Epidermal melanocyte (primary cell): ENCODE data around the gene GFOD1.

ENCODE experiments used
- DNase-seq: peaks from one replicate; pipeline ENCODE4 v3.0.0; 2011; ENCODE audit warnings: low spot score; ENCODE audit not compliant: insufficient read length

GFOD1 gene

DNA sequence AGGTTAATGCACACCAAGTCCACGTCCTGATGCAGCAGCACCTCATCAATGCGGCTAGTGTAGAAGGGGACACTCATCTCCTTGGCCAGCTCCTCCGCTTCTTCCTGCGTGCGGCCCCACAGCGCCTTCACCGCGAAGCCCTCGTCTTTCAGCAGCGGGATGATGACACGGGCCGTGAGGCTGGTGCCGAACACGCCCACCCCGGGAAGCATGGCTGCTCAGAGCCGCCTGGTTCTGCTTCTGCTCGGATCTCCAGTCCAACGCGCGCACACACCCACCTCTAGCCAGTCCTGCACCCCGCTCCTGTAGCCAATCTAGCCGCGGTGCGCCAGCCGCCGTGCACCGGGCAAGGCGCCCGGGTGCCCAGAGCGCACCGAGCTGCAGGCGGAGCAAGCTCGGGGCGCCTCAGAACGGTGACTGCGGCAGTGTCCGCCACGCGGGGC lies 700 bp downstream of the GFOD1 start:
- no peak for DNase-seq

DNA sequence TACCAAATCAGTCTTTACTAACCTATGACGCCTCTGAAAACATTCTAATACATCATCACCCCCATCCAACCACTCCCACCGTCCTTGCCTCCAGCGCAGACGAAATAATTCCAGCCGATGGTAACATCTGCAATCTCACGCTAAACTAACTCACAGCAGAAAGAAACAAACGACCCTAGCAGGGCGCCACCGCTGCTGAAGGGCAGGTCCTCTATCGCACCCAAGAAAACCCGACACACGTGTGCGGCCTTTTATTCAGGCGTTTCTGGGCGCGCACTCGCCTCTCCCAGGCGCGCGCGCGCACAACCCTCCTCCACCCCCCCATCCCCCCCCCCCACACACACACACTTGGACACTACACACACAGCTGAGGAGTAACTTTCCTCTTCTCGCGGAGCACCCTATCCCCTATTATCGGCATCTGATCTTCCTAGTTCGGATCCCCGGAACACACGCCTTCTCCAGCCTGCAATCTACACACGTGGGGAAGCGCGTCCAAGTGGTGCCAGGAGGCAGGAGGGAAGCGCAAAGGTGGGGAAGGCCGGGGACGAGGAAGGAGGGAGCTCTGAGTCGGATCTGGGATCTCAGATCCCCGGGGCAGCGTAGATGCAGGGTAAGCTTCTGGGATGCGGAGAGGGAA lies 1.4 kb downstream of the GFOD1 start:
- no peak for DNase-seq

DNA sequence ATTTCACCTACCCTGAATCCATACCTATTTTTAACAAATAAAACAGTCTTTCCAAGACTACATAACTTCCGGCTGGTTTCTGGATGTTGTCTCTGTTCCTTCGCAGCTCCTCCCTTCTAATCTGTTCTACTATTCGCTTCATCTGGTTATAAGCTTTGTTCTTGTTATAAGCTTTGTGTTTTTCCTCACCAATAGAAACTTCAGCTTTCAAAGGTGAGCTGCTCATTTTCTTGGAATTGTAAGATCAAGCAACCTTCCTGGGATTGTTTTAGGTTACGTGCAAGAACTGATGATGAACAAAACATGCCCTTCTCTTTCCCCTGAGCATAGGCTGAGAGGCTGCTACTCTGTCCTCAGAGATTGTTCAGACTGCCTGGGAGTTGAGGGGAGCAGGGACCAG lies 2.1 kb downstream of the GFOD1 start:
- no peak for DNase-seq

DNA sequence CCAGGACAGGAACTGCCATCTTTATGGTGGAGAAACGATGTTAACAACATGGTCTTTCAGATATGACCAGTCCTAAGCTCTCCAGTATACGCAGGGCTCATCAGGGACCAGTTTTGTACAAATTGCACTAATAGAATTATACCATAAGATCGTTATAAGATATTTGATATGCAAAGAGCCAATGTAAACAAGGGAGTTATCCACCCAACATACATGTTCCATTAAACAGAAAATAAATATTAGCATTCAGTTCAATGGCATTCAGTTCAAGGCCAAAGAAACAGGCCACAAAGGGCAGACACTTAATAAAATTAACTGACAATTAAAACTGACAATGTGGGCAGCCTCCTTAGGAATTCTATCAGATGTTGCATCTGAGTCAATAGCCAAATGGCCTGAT lies 2.6 kb downstream of the GFOD1 start:
- DNase-seq, result no peak

DNA sequence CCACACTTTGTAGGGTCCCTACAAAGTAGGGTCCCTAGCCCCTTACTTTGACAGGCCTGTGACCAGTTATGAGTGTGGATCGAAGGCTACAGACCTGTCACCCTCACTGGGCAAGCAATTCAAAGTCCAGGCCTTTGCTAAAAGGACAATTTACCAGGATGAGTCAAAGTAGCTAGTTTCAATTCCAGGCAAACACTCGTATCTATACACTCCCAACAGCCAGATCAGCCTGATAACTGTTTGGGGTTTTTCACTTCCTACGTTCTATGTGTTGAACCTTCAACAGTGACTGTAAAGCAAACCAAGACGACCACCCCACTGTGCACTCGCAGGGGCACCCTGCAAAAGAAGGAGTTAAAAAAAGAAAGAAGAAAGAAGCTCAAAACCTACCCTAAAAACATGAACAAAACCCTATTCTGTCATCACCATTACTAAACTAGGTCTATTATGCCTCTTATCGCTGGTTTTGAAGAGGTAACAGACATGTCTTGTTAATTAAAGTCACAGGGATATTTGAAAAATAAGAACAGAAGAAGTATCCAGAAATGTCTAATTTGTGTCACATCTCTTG lies 3.2 kb downstream of the GFOD1 start:
- no peak for DNase-seq

DNA sequence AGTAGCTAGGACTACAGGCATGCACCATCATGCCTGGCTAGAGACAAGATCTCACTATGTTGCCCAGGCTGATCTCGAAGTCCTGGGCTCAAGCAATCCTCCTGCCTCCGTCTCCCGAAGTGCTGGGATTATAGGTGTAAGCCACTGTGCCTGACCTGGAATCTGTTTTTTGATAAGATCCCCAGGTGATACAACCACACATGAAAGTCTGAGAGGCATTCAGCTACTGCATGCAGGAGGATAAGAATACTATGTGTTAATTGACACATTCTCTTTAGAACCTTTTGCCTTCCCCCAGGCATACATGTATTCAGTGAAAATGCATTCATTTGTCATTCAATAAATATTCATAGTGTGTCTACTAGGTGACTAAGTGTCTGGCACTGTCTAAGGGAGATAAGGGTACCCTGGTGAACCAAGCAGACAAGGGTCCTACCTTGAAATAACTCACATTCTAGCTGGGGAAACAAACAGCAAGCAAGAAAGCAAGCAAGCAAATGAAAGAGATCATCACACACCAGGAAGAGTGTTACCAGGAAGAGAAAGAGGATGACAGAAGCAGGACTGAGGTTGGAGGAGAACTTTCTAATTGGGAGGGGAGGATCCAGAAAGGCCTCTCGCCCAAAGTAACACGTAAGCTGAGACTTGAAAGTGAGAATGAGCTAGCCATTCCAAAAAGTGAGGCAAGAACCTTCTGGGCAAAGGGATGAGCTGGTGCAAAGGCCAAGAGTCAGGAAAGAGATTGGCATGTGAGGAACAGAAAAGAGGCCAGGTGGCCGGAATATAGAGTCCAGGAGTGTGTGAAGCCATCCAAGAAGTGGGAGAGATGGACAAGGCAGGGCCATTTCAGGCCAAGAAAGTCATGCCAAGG lies 6.5 kb downstream of the GFOD1 start:
- no peak for DNase-seq

DNA sequence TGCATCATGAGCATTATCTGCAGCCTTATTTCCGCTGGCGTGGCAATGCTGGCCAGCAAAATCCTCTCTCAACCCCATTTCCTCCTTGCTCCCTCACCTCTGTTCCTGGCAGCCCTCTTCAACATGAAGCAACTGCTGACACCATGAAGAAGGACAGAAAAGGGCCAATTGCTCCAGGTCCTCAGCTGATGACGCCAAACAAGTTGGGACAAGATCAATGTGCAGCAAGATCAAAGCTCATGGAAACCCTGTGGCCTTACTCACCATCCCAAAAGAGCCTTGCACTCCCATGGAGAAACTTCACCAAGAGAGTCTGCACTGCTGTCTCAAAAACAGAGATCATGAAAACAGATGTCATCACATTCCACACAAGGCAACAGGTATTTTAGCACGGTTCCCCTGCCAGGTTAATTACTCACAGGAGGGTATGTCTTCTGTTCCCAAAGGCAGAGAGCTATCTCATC lies 7.4 kb downstream of the GFOD1 start:
- no peak for DNase-seq

DNA sequence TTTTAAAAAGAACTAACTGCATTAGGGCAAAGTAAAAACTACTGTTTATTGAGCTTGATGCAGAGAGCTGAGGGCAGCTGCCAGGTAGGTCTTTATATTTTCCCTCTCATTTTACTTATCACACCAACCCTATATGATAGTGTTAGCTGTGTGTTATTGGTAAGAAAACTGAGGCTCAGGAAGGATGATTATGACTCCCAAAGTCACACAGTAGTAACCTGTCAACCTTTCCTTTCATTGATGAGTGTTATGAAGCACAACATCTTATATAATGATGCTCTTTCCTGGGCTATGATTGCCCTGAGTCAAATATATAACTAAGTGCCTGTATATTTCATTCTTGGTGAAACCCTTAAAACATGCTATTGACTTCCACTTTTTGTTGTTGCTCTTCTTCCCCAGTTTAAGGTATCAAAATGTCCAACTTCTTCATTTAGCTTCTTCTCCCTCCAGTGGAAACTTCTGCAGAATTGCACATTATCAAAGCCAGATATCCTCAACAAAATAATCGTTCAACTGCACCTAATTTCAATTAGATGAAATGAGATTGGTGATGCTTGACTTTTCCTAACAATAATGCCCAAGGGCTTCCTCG lies 8.1 kb downstream of the GFOD1 start:
- no peak for DNase-seq

DNA sequence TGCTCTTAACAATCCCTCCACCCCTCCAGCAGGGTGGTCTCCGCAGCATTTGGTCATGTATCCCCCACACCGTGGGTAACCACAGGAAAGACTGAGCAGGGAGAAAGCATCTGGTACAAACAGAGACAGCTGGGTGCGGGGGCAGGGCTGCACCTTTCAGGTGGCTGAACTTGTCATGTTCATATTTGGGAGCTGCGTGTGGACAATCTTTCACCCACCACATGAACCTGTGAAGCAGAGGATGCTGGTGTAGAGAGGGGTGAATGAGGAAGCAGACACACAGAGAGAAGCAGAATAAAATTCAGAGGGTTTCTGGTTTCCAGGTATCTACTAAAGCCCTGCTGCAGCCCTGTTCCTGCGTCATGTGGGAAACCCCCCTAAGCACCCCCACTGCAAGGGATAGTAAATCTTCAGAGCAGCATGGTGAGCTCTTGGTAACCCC lies 8.9 kb downstream of the GFOD1 start:
- no peak for DNase-seq

DNA sequence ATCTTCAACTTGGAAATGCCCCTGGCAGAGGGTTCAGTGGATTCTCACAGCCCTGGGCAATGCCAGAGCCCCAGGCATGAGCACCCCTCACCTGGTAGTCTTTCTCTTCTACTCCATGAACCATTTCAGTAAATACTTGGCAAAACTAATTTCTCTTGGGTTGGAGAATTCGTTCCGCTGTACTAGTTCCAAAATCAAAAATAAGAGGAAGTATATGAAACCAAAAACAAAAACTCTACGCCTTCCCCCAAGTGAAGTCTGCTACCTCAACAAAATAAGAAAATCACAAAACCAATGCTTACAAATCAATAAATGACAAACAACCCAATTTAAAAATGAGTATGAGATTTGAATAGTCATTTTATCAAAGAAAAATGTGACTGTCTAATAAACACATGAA lies 12.6 kb downstream of the GFOD1 start:
- DNase-seq, result no peak

DNA sequence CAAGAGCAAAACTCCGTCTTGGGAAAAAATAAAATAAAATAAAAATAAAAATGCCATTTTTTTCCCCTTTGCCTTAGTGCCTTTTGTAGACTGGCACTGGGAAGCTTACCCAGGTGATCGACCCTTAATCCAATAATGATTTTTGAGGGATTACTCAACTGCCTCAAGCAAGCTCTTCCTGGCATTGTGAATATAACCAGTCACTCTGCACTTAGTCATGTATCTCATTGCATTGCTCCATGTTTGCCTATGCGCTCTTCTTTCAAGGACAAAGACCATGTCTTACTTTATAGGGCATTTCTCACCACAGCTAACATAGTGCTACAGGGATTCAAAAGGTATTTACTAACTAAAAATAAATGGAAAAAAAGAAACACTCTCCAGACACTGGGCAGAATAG lies 13.0 kb downstream of the GFOD1 start:
- no peak for DNase-seq

DNA sequence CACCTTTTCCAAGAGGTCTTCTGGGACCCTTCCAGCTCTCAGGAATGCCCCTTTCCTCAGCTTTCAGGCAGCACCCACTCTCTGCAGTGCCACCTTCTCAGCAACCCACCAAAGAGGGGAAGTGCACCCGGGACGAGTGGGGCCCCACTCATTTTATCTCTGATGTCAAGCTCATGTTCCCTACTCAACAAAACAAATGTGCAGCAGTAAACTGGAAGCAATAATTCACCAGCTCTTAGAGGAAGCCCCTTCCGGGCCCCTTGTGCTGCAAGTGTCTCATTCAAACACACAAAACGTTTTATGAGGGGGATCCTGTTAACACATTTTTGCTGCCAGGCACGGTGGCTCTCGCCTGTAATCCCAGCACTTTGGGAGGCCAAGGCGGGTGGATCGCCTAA lies 13.6 kb downstream of the GFOD1 start:
- no peak for DNase-seq

DNA sequence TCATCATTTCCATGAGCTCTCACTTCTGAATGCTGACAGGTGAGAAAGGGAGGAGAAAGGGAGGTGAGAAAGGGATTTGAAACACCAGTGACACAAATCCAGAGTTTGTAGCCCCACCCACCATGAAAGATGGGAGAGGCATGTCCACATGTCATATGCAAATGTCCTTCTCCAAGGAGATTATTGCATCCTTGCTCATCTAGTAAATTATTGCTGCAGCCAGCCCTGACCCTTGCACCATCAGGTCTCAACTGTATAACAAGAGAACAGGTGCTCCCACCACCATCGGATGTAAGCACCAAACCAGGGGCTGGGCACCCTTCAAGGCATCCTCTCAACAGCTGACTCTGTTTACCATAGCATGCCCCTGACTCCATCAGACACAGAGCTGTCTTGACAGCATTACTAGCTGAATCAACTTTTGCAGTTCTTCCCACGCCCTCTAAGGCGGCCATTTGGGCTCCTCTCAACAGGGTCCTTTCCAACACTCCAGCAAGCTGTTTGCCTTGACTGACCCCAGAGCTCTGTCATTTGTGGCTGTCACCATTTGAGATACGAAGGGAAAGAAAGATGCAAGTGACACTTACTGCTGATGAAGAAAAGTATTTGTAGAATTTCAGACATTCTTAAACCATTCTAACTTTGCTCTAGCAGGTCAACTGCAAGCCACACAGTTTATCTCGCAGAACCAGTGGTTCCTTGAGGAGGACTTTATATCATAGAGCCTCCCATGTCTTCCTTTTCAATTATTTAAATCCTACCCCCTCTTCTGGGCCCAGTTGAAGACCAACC lies 14.2 kb downstream of the GFOD1 start:
- no peak for DNase-seq

DNA sequence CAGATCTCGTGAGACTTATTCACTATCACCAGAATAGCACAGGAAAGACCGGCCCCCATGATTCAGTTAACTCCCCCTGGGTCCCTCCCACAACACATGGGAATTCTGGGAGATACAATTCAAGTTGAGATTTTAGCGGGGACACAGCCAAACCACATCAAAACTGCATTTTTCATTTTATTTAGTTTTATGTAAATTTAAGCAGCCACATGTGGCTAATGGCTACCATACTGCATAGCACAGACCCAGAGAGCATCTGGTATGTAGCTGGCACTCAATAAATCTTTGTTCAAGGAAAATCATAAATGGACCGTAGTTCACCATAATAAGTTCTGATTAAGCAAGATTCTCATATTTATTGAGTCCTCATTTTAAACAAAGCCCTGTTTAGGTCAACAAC lies 15.3 kb downstream of the GFOD1 start:
- no peak for DNase-seq

DNA sequence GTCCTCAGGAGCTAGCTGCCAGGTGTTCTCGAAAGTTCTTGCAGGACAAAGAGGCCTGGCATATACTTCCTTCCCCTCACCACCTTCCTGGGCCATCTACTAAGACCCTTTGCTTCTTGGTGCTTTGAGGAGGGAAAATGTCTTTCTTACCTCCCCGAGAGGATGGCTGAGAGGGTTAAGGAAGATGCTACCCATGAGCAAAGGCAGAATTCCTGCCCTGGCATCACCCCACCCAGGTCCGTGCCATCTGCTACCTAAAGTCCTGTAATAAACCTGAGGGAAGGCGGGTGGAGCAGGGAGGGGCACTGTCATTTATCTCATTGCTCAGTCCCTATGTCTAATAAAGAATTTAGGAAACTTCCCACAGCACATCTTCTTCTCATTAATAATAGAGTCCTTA lies 16.2 kb downstream of the GFOD1 start:
- DNase-seq, result no peak

DNA sequence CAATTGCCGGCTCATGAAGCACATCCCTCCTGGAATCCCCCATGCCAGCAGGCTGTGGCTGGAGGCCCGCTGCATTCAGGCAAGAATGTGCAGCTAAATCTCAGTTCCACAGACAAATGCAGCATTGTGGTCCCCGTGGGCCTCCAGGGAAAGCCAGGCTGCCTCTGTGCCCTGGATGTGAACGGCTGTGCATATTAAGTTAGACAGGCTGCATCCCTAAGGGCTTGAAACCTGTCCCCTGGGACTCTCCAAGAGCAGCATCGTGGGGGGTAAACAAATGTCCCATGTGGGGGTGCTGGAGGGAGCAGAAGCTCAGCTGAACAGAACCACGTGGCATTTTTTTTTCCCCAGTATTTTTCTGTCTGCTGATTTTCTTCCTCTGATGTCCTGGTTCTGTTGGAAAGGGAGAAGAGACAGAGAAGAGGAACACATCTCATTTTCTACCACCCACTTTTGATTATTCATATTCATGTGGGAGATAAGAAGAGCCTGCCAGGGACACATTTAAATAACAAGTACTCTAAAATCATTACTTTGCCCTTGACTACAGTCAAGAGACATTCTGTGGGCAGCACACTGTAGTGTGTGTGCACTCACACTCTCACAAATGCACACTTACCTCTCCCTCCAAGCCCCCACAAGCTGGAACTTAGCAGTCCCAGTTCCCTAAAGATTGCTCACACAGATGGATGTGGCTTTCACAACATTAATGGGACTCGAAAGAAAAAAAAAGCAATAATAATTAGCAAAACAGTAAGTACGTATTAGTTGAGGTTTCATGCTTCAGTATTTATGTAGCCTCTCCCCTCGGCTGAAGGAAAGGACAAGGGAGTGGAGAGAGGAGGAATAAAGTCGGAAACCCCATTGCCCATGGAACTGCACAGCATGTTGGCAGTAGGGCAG lies 16.9 kb downstream of the GFOD1 start:
- DNase-seq, result peak; percentile 78

DNA sequence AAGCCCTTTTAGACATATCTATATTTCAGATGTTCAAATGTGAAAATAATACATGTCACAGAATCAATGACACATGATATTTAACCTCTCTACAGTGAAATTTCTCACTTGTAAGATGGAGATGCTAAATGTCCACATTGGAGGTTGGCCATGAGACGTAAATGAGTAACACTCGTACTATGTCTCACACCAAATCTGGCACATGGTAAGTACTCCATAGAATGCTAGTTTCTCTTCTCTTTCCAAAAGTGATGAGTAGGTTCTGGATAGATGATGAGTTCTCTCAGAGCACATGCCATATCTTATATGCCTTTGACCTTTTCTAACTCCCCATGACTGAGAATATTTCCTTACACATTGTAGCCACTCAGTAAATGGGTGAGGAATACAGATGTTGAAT lies 17.7 kb downstream of the GFOD1 start:
- no peak for DNase-seq

DNA sequence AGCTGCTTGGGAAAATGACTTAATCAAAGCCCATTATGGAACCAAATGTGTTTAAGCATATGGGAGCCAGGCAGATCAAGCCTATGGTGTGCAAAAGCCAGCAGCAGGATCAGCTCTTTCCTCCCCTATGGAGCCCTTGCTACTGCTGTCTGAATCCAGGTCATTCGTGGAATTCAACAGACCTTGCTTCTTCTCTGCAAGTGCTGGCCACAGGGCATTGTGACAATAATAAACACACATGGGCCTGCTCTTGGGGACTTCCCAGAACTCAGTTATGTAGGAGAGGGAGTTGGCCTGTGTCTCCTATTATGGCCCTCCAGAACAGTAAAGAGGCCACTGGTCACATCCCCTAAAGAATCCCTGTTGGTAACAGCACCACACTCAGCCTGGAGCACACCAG lies 18.6 kb downstream of the GFOD1 start:
- DNase-seq, result no peak

DNA sequence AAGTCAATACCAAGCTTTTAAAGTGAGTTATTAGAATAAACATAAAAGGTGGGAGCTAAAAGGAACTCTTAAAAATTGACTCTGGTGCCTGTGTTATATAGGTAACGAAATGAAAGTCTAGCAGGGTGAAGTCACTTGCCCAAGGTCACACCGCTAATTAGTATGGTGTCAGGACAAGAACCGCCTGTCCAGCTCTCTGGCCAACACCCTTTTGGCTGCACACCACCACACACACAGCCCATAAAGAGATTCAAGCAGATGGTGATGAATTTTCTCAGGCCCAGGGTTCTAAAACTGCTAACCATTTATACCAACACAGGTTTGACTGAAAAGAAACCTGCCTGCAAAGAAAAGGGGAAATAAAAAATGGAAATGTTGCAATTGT lies 20.2 kb downstream of the GFOD1 start:
- DNase-seq, result no peak
